OCI-LY1 (cell line): Measurements from ENCODE around the gene ARAF.
"Not testable (repeated sequence)": the region's sequence is repeated elsewhere in the genome, so short reads cannot be mapped to it uniquely, and the experiment has no call there.

Experiments used
- H2AFZ ChIP-seq: fragments of 200-600 bp; sonication (generic), shearing (Covaris generic); 2 replicates; pipeline ENCODE4 v1.6.0; 2014; ENCODE audit warnings: antibody characterized with exemption, mild to moderate bottlenecking, low read length
- H3F3A ChIP-seq: fragments of 200-600 bp; sonication (generic), shearing (Covaris generic); 2 replicates; pipeline ENCODE4 v1.6.0; 2014; ENCODE audit warnings: mild to moderate bottlenecking, antibody characterized with exemption, low read length, moderate library complexity; ENCODE audit not compliant: insufficient read depth
- H3K27ac ChIP-seq: fragments of 200-600 bp; sonication (generic); 2 replicates; pipeline ENCODE4 v1.5.1; 2014; ENCODE audit warnings: low read length, mixed run types, mild to moderate bottlenecking, low read depth; ENCODE audit not compliant: poor library complexity, severe bottlenecking
- H3K27me3 ChIP-seq: fragments of 200-600 bp; sonication (generic); 2 replicates; pipeline ENCODE4 v1.6.0; 2014; ENCODE audit warnings: antibody characterized with exemption, mild to moderate bottlenecking, low read length, moderate library complexity; ENCODE audit not compliant: insufficient read depth
- H3K36me3 ChIP-seq: fragments of 200-600 bp; sonication (generic); 2 replicates; pipeline ENCODE4 v1.6.1; 2014; ENCODE audit warnings: mild to moderate bottlenecking, antibody characterized with exemption, low read length, moderate library complexity, mixed read lengths; ENCODE audit not compliant: insufficient read depth
- H3K4me1 ChIP-seq: fragments of 200-600 bp; sonication (generic); 2 replicates; pipeline ENCODE4 v1.5.1; 2014; ENCODE audit warnings: mild to moderate bottlenecking, low read length, moderate library complexity; ENCODE audit not compliant: insufficient read depth, severe bottlenecking
- H3K4me2 ChIP-seq: fragments of 200-600 bp; sonication (generic), shearing (Covaris generic); 2 replicates; pipeline ENCODE4 v1.6.1; 2014; ENCODE audit warnings: low read length
- H3K4me3 ChIP-seq: fragments of 200-600 bp; sonication (generic); 2 replicates; pipeline ENCODE4 v1.5.1; 2014; ENCODE audit warnings: low read length, low read depth, mild to moderate bottlenecking, mixed read lengths; ENCODE audit not compliant: poor library complexity, severe bottlenecking
- H3K79me2 ChIP-seq: fragments of 200-600 bp; shearing (Covaris generic); 2 replicates; pipeline ENCODE4 v1.6.1; 2016; ENCODE audit warnings: mixed run types, low read length, mixed read lengths; ENCODE audit not compliant: insufficient read depth
- H3K9ac ChIP-seq: fragments of 200-600 bp; sonication (generic), shearing (Covaris generic); 2 replicates; pipeline ENCODE4 v1.6.1; 2014; ENCODE audit warnings: mild to moderate bottlenecking, low read length, mixed read lengths
- H3K9me2 ChIP-seq: fragments of 200-600 bp; sonication (generic), shearing (Covaris generic); 2 replicates; pipeline ENCODE4 v1.6.1; 2014; ENCODE audit warnings: low read depth, mild to moderate bottlenecking, low read length, mixed read lengths
- H3K9me3 ChIP-seq: fragments of 200-600 bp; shearing (Covaris generic); 2 replicates; pipeline ENCODE4 v1.6.1; 2014; ENCODE audit warnings: low read length, mixed read lengths
- H4K20me1 ChIP-seq: fragments of 200-600 bp; sonication (generic), shearing (Covaris generic); 2 replicates; pipeline ENCODE4 v1.6.0; 2016; ENCODE audit warnings: mild to moderate bottlenecking, low read length; ENCODE audit not compliant: insufficient read depth
- EZH2 ChIP-seq: fragments of 200-600 bp; sonication (generic), shearing (Covaris generic); IDR thresholded peaks from 2 replicates; pipeline ENCODE4 v1.8.0; 2017; ENCODE audit warnings: borderline replicate concordance, mixed run types, mild to moderate bottlenecking, antibody characterized with exemption, low read length, moderate library complexity, mixed read lengths
- TF ChIP-seq, protein P1 (sequence below): fragments of 200-600 bp; sonication (generic), shearing (Covaris generic); IDR thresholded peaks from 2 replicates; pipeline ENCODE4 v1.5.1; 2017; ENCODE audit warnings: mild to moderate bottlenecking, antibody characterized with exemption, low read length, moderate library complexity, mixed read lengths

ARAF gene

GRCh38 chrX:47560934-47561658 lies at the start of gene ARAF:
ARAF (plus strand) TSS chrX:47561205; CDS start chrX:47562968, 1,763 bp downstream.
- H2AFZ ChIP-seq, result no peak within 1 kb of the TSS
- H3K36me3 ChIP-seq, result peaks cover 27% of the 10 kb centered on the region
- H3K4me3 ChIP-seq, result peak within 1 kb of the TSS; percentile 90
- H4K20me1 ChIP-seq, result no peaks in the 10 kb centered on the region
- H3K9me2 ChIP-seq, result no peaks in the 10 kb centered on the region
- TF ChIP-seq EZH2, result no peak
- TF ChIP-seq, protein P1, sequence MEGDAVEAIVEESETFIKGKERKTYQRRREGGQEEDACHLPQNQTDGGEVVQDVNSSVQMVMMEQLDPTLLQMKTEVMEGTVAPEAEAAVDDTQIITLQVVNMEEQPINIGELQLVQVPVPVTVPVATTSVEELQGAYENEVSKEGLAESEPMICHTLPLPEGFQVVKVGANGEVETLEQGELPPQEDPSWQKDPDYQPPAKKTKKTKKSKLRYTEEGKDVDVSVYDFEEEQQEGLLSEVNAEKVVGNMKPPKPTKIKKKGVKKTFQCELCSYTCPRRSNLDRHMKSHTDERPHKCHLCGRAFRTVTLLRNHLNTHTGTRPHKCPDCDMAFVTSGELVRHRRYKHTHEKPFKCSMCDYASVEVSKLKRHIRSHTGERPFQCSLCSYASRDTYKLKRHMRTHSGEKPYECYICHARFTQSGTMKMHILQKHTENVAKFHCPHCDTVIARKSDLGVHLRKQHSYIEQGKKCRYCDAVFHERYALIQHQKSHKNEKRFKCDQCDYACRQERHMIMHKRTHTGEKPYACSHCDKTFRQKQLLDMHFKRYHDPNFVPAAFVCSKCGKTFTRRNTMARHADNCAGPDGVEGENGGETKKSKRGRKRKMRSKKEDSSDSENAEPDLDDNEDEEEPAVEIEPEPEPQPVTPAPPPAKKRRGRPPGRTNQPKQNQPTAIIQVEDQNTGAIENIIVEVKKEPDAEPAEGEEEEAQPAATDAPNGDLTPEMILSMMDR, result no peak
- H3F3A ChIP-seq, result no peaks in the 10 kb centered on the region
- peaks cover 32% of the 10 kb centered on the region for H3K4me1 ChIP-seq
- H3K79me2 ChIP-seq, result no peaks in the 10 kb centered on the region
- H3K27me3 ChIP-seq, result no peaks in the 10 kb centered on the region
- peak within 1 kb of the TSS; percentile 88 for H3K9ac ChIP-seq
- no peaks in the 10 kb centered on the region for H3K9me3 ChIP-seq
- H3K27ac ChIP-seq, result peak within 1 kb of the TSS; percentile 65
- H3K4me2 ChIP-seq, result peak within 1 kb of the TSS; percentile 77

- not testable (repeated sequence) for H4K20me1 ChIP-seq, H3K36me3 ChIP-seq, H3K9ac ChIP-seq, H3K9me2 ChIP-seq, H3K27ac ChIP-seq, H3K9me3 ChIP-seq, H3K27me3 ChIP-seq, H2AFZ ChIP-seq, H3K79me2 ChIP-seq, H3F3A ChIP-seq
- Histone ChIP-seq H3K4me1 (peaks cover 15% of the 10 kb centered on the region), H3K4me2 (peak overlapping the region; percentile 26; the same call in 1 of the 2 replicates), H3K4me3 (peak overlapping the region; percentile 40)
These were observed 48.6 kb upstream of the ARAF start for GRCh38 chrX:47512383-47512782.

DNA sequence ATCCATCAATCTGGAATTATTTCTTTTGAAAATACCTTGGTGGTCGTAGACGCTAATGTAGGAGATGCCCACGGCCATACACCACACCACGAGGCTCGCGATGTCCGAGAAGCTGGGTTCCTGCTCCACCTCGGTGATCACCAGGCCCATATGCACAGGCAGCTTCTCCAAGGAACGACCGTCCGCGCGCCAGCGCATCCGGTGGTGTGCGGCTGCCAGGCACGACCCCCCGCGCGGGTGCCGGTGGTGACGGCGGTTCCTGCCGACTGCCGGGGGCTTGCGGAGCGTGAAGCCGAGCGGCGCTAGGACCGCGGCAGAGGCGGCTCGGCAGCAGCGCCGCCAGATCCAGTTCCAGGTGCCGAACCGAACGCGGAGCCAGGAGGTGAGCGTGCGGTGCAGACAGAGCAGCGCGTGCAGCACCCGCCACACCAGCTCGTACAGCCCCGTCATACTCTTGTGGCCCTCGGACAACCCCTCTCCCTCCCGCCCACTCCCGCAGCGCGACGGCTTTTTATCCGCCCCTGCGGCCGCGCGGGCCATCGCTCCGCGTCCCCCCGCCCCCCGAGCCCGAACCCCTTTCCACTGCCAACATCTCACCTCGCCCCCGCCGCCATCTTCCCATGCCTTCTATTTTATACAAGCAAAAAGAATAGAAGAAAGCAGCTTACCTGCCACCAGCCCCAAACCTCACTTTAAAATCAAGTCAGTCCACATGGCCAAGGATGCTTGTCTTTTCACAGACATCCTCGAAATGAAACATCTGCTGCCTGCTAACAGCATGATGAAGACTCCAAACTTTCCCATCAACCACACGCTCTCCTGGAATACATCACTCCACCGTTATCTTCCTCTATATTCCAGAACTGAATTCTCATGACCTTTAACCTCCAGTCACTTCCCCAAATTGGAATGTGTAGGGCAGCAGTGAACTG lies 47.7 kb upstream of the ARAF start:
- not testable (repeated sequence) for H3F3A ChIP-seq, H2AFZ ChIP-seq, H3K9me2 ChIP-seq, H3K9me3 ChIP-seq, H3K79me2 ChIP-seq, H4K20me1 ChIP-seq, H3K36me3 ChIP-seq, H3K27me3 ChIP-seq, H3K27ac ChIP-seq
- Histone ChIP-seq H3K4me1 (peaks cover 15% of the 10 kb centered on the region), H3K4me3 (peak overlapping the region; percentile 61), H3K4me2 (peak overlapping the region; percentile 70), H3K9ac (peak overlapping the region; percentile 50)

- Histone ChIP-seq H3K4me2 (no peak overlapping the region), H3K27me3 (no peaks in the 10 kb centered on the region), H3K36me3 (no peaks in the 10 kb centered on the region), H3K79me2 (no peaks in the 10 kb centered on the region), H3F3A (no peaks in the 10 kb centered on the region), H3K9ac (no peak overlapping the region), H3K27ac (no peak overlapping the region), H4K20me1 (no peaks in the 10 kb centered on the region), H2AFZ (no peak overlapping the region), H3K4me1 (peaks cover 15% of the 10 kb centered on the region), H3K4me3 (no peak overlapping the region), H3K9me2 (no peaks in the 10 kb centered on the region), H3K9me3 (no peaks in the 10 kb centered on the region)
- TF ChIP-seq, protein P1, result no peak
- no peak for TF ChIP-seq EZH2
These were observed 46.3 kb upstream of the ARAF start for GRCh38 chrX:47514533-47515235.
